ENCODE data around the gene RAB11FIP5. TPM values are rescaled to one million over a fixed set of nuclear protein-coding genes. Genes with fewer than 3 reads are reported as not detected.

Gene RAB11FIP5
- total and polyA plus RNA-seq, 9 of the 15 experiments (the other 6 are each of a cell fraction or from before 2014, with no cell fraction given) = 1.7 to 14.4 (median 6.4) TPM

GRCh38 chr2:73156539-73157124 is 43.9 kb upstream of the RAB11FIP5 start (continued):
- no peak for TF ChIP-seq CHD7 (IDR thresholded peaks at IDR 0.05; ENCODE audit: low read depth, low read length)
- no peak for TF ChIP-seq RBM17 (IDR thresholded peaks at IDR 0.05; ENCODE audit: borderline replicate concordance, low read depth, low read length)
- 0 out of 2 replicates have a peak, but pooled peaks have one; percentile 14 for TF ChIP-seq JUND (IDR thresholded peaks at IDR 0.05; ENCODE audit: borderline replicate concordance, low read depth, low read length)
- TF ChIP-seq JUND (tag; IDR thresholded peaks at IDR 0.05; ENCODE audit: borderline replicate concordance, low read depth, low read length) = no peak
- peak; percentile 29; the same call in 1 of the 2 replicates for TF ChIP-seq MTA3 (IDR thresholded peaks at IDR 0.05; ENCODE audit: borderline replicate concordance)
- no peak for TF ChIP-seq HDAC1 (IDR thresholded peaks at IDR 0.05)
- TF ChIP-seq CHAMP1 (IDR thresholded peaks at IDR 0.05) = no peak
- no peak for TF ChIP-seq CBX2 (IDR thresholded peaks at IDR 0.05; ENCODE audit: insufficient read depth, low read length, poor library complexity, severe bottlenecking)
- TF ChIP-seq ZNF830 (CRISPR knock-in tag; IDR thresholded peaks at IDR 0.05) = no peak
- no peak for TF ChIP-seq RNF2 (IDR thresholded peaks at IDR 0.05)
- TF ChIP-seq RAD21 (CRISPR knock-in tag; conservative IDR thresholded peaks at IDR 0.05 in 1 of 2, IDR thresholded peaks at IDR 0.05 in 1 of 2) = peak; percentile 88 to 94
